K562 (cell line): ENCODE data around the gene ABLIM2. TPM values are rescaled to one million over a fixed set of nuclear protein-coding genes. Genes with fewer than 3 reads are reported as not detected.

Experiments
- ATAC-seq: fragments of 200-7000 bp; cut with Tn5 transposase; 3 replicates; pipeline ENCODE4 v1.9.1; 2020; ENCODE audit warnings: moderate library complexity
- BruUV-seq: library from RNA; stranded (reverse); fragments of 400-500 nt; replicated peaks from 2 replicates; lab custom pipeline; 2021; lab: Mats Ljungman, UMichigan
- CTCF ChIA-PET: fragments of 300-600 bp; formaldehyde crosslinking; extraction: SDS; loops from one replicate; lab custom pipeline; 2021; ENCODE audit warnings: low intra/inter-chr PET ratio; lab: Yijun Ruan, JAX
- POLR2A ChIA-PET: fragments of 300-600, 350-650 bp; sonication (Branson Sonifier 250); formaldehyde crosslinking; extraction: SDS; loops from one replicate; lab custom pipeline; 2021; ENCODE audit warnings: antibody characterized with exemption, inconsistent platforms; lab: Yijun Ruan, JAX
- DNase-seq, 4 experiments: peaks; one replicate each; pipeline versions ENCODE4 v3.0.0 to v3.0.0-alpha.2; 2011 to 2018; ENCODE audit warnings: low spot score in 3 of 4, mixed read lengths in 3 of 4; ENCODE audit errors: extremely low read depth in 1 of 4
- FAIRE-seq: peaks from 2 replicates; lab custom pipeline; 2011; peaks lifted over from hg19 to GRCh38; lab: Jason Lieb, UNC
- H2AFZ ChIP-seq: 2 replicates; pipeline ENCODE4 v1.6.0; 2011; ENCODE audit warnings: low read depth, low read length, control low read depth, inconsistent platforms
- H3K27ac ChIP-seq: fragments of 200-600 bp; 3 replicates; pipeline ENCODE4 v1.8.0; 2011; ENCODE audit warnings: low read depth, mild to moderate bottlenecking, control low read depth, inconsistent platforms, low read length, moderate library complexity, mixed read lengths; ENCODE audit errors: extremely low read depth
- H3K27me3 ChIP-seq, 2 experiments: fragments of 300-600 bp in 1 of 2; 2 replicates in 1 of 2; 3 replicates in 1 of 2; pipeline versions ENCODE4 v1.6.0 to v1.8.0; 2011; ENCODE audit warnings: inconsistent platforms in 2 of 2, low read length in 2 of 2, mild to moderate bottlenecking in 1 of 2, mixed read lengths in 1 of 2, moderate library complexity in 1 of 2; ENCODE audit not compliant: control insufficient read depth in 2 of 2, insufficient read depth in 2 of 2
- H3K36me3 ChIP-seq: fragments of 300-600 bp; 3 replicates; pipeline ENCODE4 v1.8.0; 2011; ENCODE audit warnings: mild to moderate bottlenecking, low read length, inconsistent platforms; ENCODE audit not compliant: control insufficient read depth, insufficient read depth
- H3K4me1 ChIP-seq, 2 experiments: fragments of 200-600 bp in 1 of 2; replicated peaks in 1 of 2; 2 replicates in 1 of 2; 3 replicates in 1 of 2; pipeline versions ENCODE4 v1.5.1 to v1.8.0; 2011; ENCODE audit warnings: inconsistent platforms in 2 of 2, low read length in 2 of 2, mild to moderate bottlenecking in 1 of 2, mixed read lengths in 1 of 2, moderate library complexity in 1 of 2; ENCODE audit not compliant: control insufficient read depth in 2 of 2, insufficient read depth in 2 of 2
- H3K4me2 ChIP-seq: 2 replicates; pipeline ENCODE4 v1.6.1; 2011; ENCODE audit warnings: low read length, control low read depth, inconsistent platforms, mixed read lengths; ENCODE audit not compliant: insufficient read depth
- H3K4me3 ChIP-seq: fragments of 200-600 bp; sonication (generic), shearing (Covaris generic); 2 replicates; pipeline ENCODE4 v1.5.1; 2016; ENCODE audit warnings: control low read depth, inconsistent platforms
- H3K79me2 ChIP-seq: fragments of 200-600 bp; 3 replicates; pipeline ENCODE4 v1.8.0; 2011; ENCODE audit warnings: low read length, inconsistent platforms; ENCODE audit not compliant: control insufficient read depth, insufficient read depth
- H3K9ac ChIP-seq, 2 experiments: 2 replicates each; pipeline versions ENCODE4 v1.6.0 to v1.6.1; 2011; ENCODE audit warnings: low read depth in 2 of 2, low read length in 2 of 2, control low read depth in 1 of 2, inconsistent platforms in 1 of 2, mild to moderate bottlenecking in 1 of 2, mixed read lengths in 1 of 2; ENCODE audit not compliant: insufficient read depth in 1 of 2
- H3K9me1 ChIP-seq: one replicate; pipeline ENCODE4 v1.6.0; 2011; ENCODE audit warnings: inconsistent platforms, mild to moderate bottlenecking, low read length, moderate library complexity; ENCODE audit not compliant: control insufficient read depth, insufficient read depth
- H3K9me3 ChIP-seq: replicated peaks from 2 replicates; pipeline ENCODE4 v1.5.1; 2011; ENCODE audit warnings: low read depth, low read length, inconsistent platforms; ENCODE audit not compliant: control insufficient read depth, insufficient read depth
- H4K20me1 ChIP-seq: replicated peaks from 2 replicates; pipeline ENCODE4 v1.6.1; 2011; ENCODE audit warnings: low read length, inconsistent platforms, mixed read lengths; ENCODE audit not compliant: control insufficient read depth, insufficient read depth
- ARID3B ChIP-seq: fragments of 250-450 bp; sonication (Bioruptor Pico); IDR thresholded peaks from 2 replicates; pipeline ENCODE4 v1.4.0; 2020; ENCODE audit warnings: borderline replicate concordance
- CREB1 ChIP-seq, 2 experiments: sonication (generic) in 1 of 2; formaldehyde crosslinking in 1 of 2; IDR thresholded peaks; 2 replicates each; pipeline versions ENCODE4 v1.6.1 to v1.8.0; 2012 to 2022; ENCODE audit warnings: inconsistent platforms in 1 of 2, mild to moderate bottlenecking in 1 of 2, missing genetic modification reagents in 1 of 2, moderate library complexity in 1 of 2
- DLX4 ChIP-seq: fragments of 250-450 bp; sonication (Bioruptor Pico); IDR thresholded peaks from 2 replicates; pipeline ENCODE4 v1.6.1; 2021; ENCODE audit warnings: mild to moderate bottlenecking
- DNMT1 ChIP-seq: fragments of 450-650 bp; IDR thresholded peaks from 2 replicates; pipeline ENCODE4 v1.6.1; 2016; ENCODE audit warnings: antibody characterized with exemption, mild to moderate bottlenecking
- ESRRA ChIP-seq: fragments of 450-650 bp; IDR thresholded peaks from 2 replicates; pipeline ENCODE4 v1.6.1; 2014; ENCODE audit warnings: low read depth, mild to moderate bottlenecking, moderate library complexity, borderline replicate concordance
- ETV6 ChIP-seq, 3 experiments: fragments of 150-350 bp in 1 of 3; sonication (generic) in 1 of 3; formaldehyde crosslinking in 1 of 3; IDR thresholded peaks; 2 replicates each; pipeline versions ENCODE4 v1.6.1 to v1.8.0; 2014 to 2022; ENCODE audit warnings: borderline replicate concordance in 2 of 3, low read depth in 2 of 3, antibody characterized with exemption in 1 of 3, low read length in 1 of 3, mild to moderate bottlenecking in 1 of 3, missing genetic modification reagents in 1 of 3
- RAD51 ChIP-seq: fragments of 450-650 bp; IDR thresholded peaks from 2 replicates; pipeline ENCODE4 v1.7.1; 2016; ENCODE audit warnings: low read depth, mild to moderate bottlenecking, borderline replicate concordance
- RFX5 ChIP-seq: IDR thresholded peaks from 2 replicates; pipeline ENCODE4 v1.6.1; 2011; ENCODE audit warnings: low read depth, mild to moderate bottlenecking, improper control_type of control experiment, low read length
- SNAPC5 ChIP-seq: fragments of 250-450 bp; sonication (Bioruptor Pico); IDR thresholded peaks from 2 replicates; pipeline ENCODE4 v1.8.0; 2021; ENCODE audit warnings: moderate library complexity, mild to moderate bottlenecking, inconsistent platforms
- TGIF2 ChIP-seq: sonication (generic); formaldehyde crosslinking; IDR thresholded peaks from 2 replicates; pipeline ENCODE4 v1.8.1; 2022; ENCODE audit warnings: mild to moderate bottlenecking, missing genetic modification reagents, moderate library complexity
- TRIM25 ChIP-seq: fragments of 450-650 bp; IDR thresholded peaks from 2 replicates; pipeline ENCODE4 v1.7.0; 2016; ENCODE audit warnings: borderline replicate concordance
- ZNF436 ChIP-seq: fragments of 250-450, 450-650 bp; sonication (Bioruptor Pico); formaldehyde crosslinking; IDR thresholded peaks from 2 replicates; pipeline ENCODE4 v1.7.0; 2020; ENCODE audit warnings: mild to moderate bottlenecking
- WGBS: fragments of 100-300 bp; shearing (Covaris generic); methylation state at CpG from one replicate; pipeline ENCODE4 v1.1.6; 2016; ENCODE audit warnings: low coverage, mixed read lengths; ENCODE audit not compliant: insufficient coverage; ENCODE audit errors: missing lambda C conversion rate; 5-methylcytosine and 5-hydroxymethylcytosine counted together
- in situ Hi-C: fragments of 300-500 bp; cut with MboI; formaldehyde crosslinking; loops from 4 replicates; pipeline ENCODE4 v1.15.0; 2018; ENCODE audit warnings: inconsistent platforms, mixed read lengths
- intact Hi-C: fragments of 100-400 bp; cut with micrococcal nuclease; formaldehyde crosslinking; loops from 2 replicates; pipeline ENCODE4 v1.14.2; 2022
- polyA plus RNA-seq, 8 experiments: library from polyadenylated mRNA; depleted of rRNA in 4 of 8; stranded (reverse) in 5 of 8; unstranded in 3 of 8; fragments of >200 nt; fragmentation: Nextera tagmentation in 2 of 8; fragmentation: Illumina TruSeq in 1 of 8; extraction: Ambion mirVana in 2 of 8; extraction: Trizol in 1 of 8; gene quantifications; 2 replicates each; pipeline versions ENCODE4 v1.2.1 to v1.2.3, GENCODE V29; 2011 to 2014; ENCODE audit warnings: inconsistent platforms in 1 of 8, missing spikeins in 1 of 8
- total RNA-seq, 7 experiments: library from RNA; depleted of rRNA in 6 of 7; stranded (reverse); fragments of >200 nt in 6 of 7; fragmentation: Illumina TruSeq in 2 of 7; extraction: Trizol in 2 of 7; gene quantifications; 2 replicates each; pipeline versions ENCODE4 v1.2.1 to v1.2.3, GENCODE V29; 2011 to 2021; ENCODE audit warnings: low replicate concordance in 1 of 7

Gene ABLIM2
- total and polyA plus RNA-seq, 9 of the 15 experiments (the other 6 are each of a cell fraction or from before 2014, with no cell fraction given): not detected

GRCh38 chr4:8163026-8163425 is 4.4 kb upstream of the ABLIM2 start:
- CTCF ChIA-PET: no interaction called here
- BruUV-seq: no TSS peak
- no peak overlapping the region for H3K4me3 ChIP-seq

GRCh38 chr4:8162625-8163024 is 4.0 kb upstream of the ABLIM2 start:
- intact Hi-C loops: no loop called here
- no peak overlapping the region for H3K9ac ChIP-seq
- FAIRE-seq (no peak), DNase-seq (no peak), ATAC-seq (no peak)
- TF ChIP-seq CREB1 (IDR thresholded peaks at IDR 0.05) (no peak), CREB1 (CRISPR knock-in tag; IDR thresholded peaks at IDR 0.05) (no peak), ETV6 (IDR thresholded peaks at IDR 0.05; ENCODE audit: borderline replicate concordance in 1 of 2, low read depth in 2 of 2, low read length in 1 of 2) (no peak), ETV6 (CRISPR knock-in tag; IDR thresholded peaks at IDR 0.05; ENCODE audit: borderline replicate concordance) (no peak), TRIM25 (no peak), DLX4 (CRISPR knock-in tag) (no peak), ZNF436 (no peak), ARID3B (CRISPR knock-in tag) (no peak), SNAPC5 (no peak)
- no peaks in the 10 kb centered on the region for H3K9me3 ChIP-seq
- H3K4me2 ChIP-seq: no peak overlapping the region
- CTCF ChIA-PET: no interaction called here
- no peaks in the 10 kb centered on the region for H3K79me2 ChIP-seq
- WGBS: 0% methylated on average over 5 of the region's 8 CpGs
- H2AFZ ChIP-seq: no peak overlapping the region
- H3K36me3 ChIP-seq: no peaks in the 10 kb centered on the region
- H4K20me1 ChIP-seq: peaks cover 5% of the 10 kb centered on the region
- peaks cover 17 to 57% of the 10 kb centered on the region in 2 experiments; a peak in 4 of 5 replicates for H3K27me3 ChIP-seq
- H3K9me1 ChIP-seq: no peaks in the 10 kb centered on the region
- no TSS peak for BruUV-seq
- no peak overlapping the region for H3K4me3 ChIP-seq
- POLR2A ChIA-PET: no interaction called here
- H3K27ac ChIP-seq: no peak overlapping the region
- peaks cover 0 to 19% of the 10 kb centered on the region in 2 experiments; a peak in 2 of 5 replicates for H3K4me1 ChIP-seq
- in situ Hi-C loops: loop anchor here (10.0 kb wide), 1 partner anchor 242 kb away; no protein-coding TSS in a partner anchor

More at GRCh38 chr4:8163026-8163425, 4.4 kb upstream of the ABLIM2 start:
- H3K9me3 ChIP-seq: peaks cover 1% of the 10 kb centered on the region
- in situ Hi-C loops: loop anchor here (10.0 kb wide), 1 partner anchor 242 kb away; no protein-coding TSS in a partner anchor
- ATAC-seq (no peak), FAIRE-seq (no peak), DNase-seq (no peak)
- H2AFZ ChIP-seq: no peak overlapping the region
- no peak overlapping the region for H3K9ac ChIP-seq
- peaks cover 17 to 57% of the 10 kb centered on the region in 2 experiments; a peak in 4 of 5 replicates for H3K27me3 ChIP-seq
- POLR2A ChIA-PET: no interaction called here
- H4K20me1 ChIP-seq: peaks cover under 1% of the 10 kb centered on the region
- peaks cover 0 to 15% of the 10 kb centered on the region in 2 experiments; a peak in 2 of 5 replicates for H3K4me1 ChIP-seq
- whole genome bisulfite sequencing: 2% methylated on average over 7 of the region's 7 CpGs
- H3K36me3 ChIP-seq: no peaks in the 10 kb centered on the region
- H3K4me2 ChIP-seq: no peak overlapping the region
- no peaks in the 10 kb centered on the region for H3K79me2 ChIP-seq
- intact Hi-C loops: no loop called here
- TF ChIP-seq DNMT1: no peak
- no peak for TF ChIP-seq TGIF2 (CRISPR knock-in tag)
- TF ChIP-seq RAD51: no peak
- no peak for TF ChIP-seq ESRRA
- TF ChIP-seq RFX5: no peak
- no peak overlapping the region for H3K27ac ChIP-seq
- H3K9me1 ChIP-seq: no peaks in the 10 kb centered on the region
